Thyroid gland (tissue), 4 donors: ENCODE data around the gene MXI1.

Experiments
- POLR2A ChIP-seq, 2 donors: fragments of 450-650 bp; IDR thresholded peaks; one replicate each; pipeline ENCODE4 v1.6.1; 2017; ENCODE audit warnings: antibody characterized with exemption in 2 of 2, mild to moderate bottlenecking in 2 of 2, moderate library complexity in 1 of 2
- TF ChIP-seq, protein P1 (sequence below), 6 experiments: fragments of 200-600 bp in 3 of 6; fragments of 450-650 bp in 3 of 6; sonication (generic) in 3 of 6; IDR thresholded peaks; one replicate each; pipeline ENCODE4 v1.5.1; 2016 to 2019; ENCODE audit warnings: antibody characterized with exemption in 6 of 6, mild to moderate bottlenecking in 2 of 6, inconsistent platforms in 1 of 6, moderate library complexity in 1 of 6

DNA sequence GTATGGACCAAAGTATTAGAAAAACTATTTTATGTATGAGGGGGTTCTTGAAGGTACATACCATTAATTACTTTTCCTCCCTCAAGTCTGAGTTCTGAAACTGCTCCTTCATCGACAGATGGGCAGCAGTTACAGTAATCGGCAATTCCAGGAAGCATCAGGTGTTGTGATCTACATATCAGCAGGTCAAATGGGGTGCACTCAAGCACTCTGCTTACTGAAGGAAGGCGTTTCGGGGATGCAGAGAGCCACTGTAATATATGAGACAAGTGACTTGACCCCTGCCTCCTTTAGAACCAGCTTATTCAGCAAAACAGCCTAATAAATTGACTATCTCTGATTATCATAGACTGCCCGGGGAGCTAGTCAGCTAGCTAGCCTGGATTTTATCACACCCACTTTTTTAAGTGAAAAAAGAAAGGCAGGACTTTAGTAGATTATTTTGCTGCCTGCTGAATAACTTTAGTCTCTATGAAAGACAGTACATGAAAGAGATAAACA is 93.1 kb downstream of the MXI1 start:
- TF ChIP-seq, protein P1, sequence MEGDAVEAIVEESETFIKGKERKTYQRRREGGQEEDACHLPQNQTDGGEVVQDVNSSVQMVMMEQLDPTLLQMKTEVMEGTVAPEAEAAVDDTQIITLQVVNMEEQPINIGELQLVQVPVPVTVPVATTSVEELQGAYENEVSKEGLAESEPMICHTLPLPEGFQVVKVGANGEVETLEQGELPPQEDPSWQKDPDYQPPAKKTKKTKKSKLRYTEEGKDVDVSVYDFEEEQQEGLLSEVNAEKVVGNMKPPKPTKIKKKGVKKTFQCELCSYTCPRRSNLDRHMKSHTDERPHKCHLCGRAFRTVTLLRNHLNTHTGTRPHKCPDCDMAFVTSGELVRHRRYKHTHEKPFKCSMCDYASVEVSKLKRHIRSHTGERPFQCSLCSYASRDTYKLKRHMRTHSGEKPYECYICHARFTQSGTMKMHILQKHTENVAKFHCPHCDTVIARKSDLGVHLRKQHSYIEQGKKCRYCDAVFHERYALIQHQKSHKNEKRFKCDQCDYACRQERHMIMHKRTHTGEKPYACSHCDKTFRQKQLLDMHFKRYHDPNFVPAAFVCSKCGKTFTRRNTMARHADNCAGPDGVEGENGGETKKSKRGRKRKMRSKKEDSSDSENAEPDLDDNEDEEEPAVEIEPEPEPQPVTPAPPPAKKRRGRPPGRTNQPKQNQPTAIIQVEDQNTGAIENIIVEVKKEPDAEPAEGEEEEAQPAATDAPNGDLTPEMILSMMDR (IDR thresholded peaks at IDR 0.05), result no peak
- no peak for TF ChIP-seq POLR2A (IDR thresholded peaks at IDR 0.05)
